NB4 (cell line): ENCODE measurements around the gene NT5C1A.

ENCODE experiments used
- DNase-seq: peaks from one replicate; pipeline ENCODE4 v3.0.0; 2010; ENCODE audit warnings: low read depth
- H3K4me3 ChIP-seq: one replicate; pipeline ENCODE4 v1.5.1; 2011; ENCODE audit warnings: mild to moderate bottlenecking, low read depth, low read length, moderate library complexity
- CTCF ChIP-seq: IDR thresholded peaks from one replicate; pipeline ENCODE4 v1.5.1; 2012; ENCODE audit warnings: low read depth, low read length
- MAX ChIP-seq: IDR thresholded peaks from 2 replicates; pipeline ENCODE4 v1.6.1; 2011; ENCODE audit warnings: low read depth, low read length
- MYC ChIP-seq: IDR thresholded peaks from 2 replicates; pipeline ENCODE4 v1.6.1; 2011; ENCODE audit warnings: low read depth, low read length
- POLR2A ChIP-seq: IDR thresholded peaks from 2 replicates; pipeline ENCODE4 v1.6.1; 2011; ENCODE audit warnings: mild to moderate bottlenecking; ENCODE audit not compliant: insufficient read length; ENCODE audit errors: extremely low read depth

The NT5C1A gene

GRCh38 chr1:39671793-39672550 lies at the start of gene NT5C1A:
NT5C1A (minus strand) TSS chr1:39672107; CDS start chr1:39672038, 69 bp downstream.
- peak within 1 kb of the TSS; percentile 25 for H3K4me3 ChIP-seq
- DNase-seq: peak; percentile 44
- TF ChIP-seq POLR2A: no peak
- no peak for TF ChIP-seq MYC
- no peak for TF ChIP-seq CTCF
- no peak for TF ChIP-seq MAX

- no peak overlapping the region for H3K4me3 ChIP-seq
- DNase-seq: no peak
- TF ChIP-seq MAX: no peak
- no peak for TF ChIP-seq CTCF
- no peak for TF ChIP-seq POLR2A
- no peak for TF ChIP-seq MYC
Observed at GRCh38 chr1:39721664-39722063, 49.8 kb upstream of the NT5C1A start.

- H3K4me3 ChIP-seq: no peak overlapping the region
- peak; percentile 66 for DNase-seq
- TF ChIP-seq MAX (no peak), POLR2A (no peak), CTCF (peak; percentile 21)
Observed at GRCh38 chr1:39720094-39720999, 48.4 kb upstream of the NT5C1A start.

GRCh38 chr1:39717809-39718208 lies 45.9 kb upstream of the NT5C1A start:
- TF ChIP-seq MYC (no peak), POLR2A (no peak), MAX (no peak), CTCF (no peak)
- no peak overlapping the region for H3K4me3 ChIP-seq
- no peak for DNase-seq

GRCh38 chr1:39713557-39713956 lies 41.6 kb upstream of the NT5C1A start:
- no peak for DNase-seq
- no peak overlapping the region for H3K4me3 ChIP-seq
- no peak for TF ChIP-seq POLR2A
- TF ChIP-seq MAX: no peak
- no peak for TF ChIP-seq MYC
- no peak for TF ChIP-seq CTCF
